Stimulated activated CD4-positive, alpha-beta T cell treated with anti-CD3 and anti-CD28 coated beads, Interleukin-12 subunit alpha, Interleukin-12 subunit beta, amount 100 ng/mL, for 24 hours (primary cell): ENCODE measurements around the gene PPP4R3C.
"Not testable (repeated sequence)": the region's sequence is repeated elsewhere in the genome, so short reads cannot be mapped to it uniquely, and the experiment has no call there.

Experiments used
- DNase-seq, 2 experiments: peaks; one replicate each; pipeline ENCODE4 v3.0.0-alpha.2; 2020; ENCODE audit warnings: low read depth in 2 of 2

The PPP4R3C gene

GRCh38 chrX:27463187-27463586 is at the start of gene PPP4R3C:
Gene PPP4R3C, minus strand, starts transcription at chrX:27463341. Its CDS starts 45 bp downstream, at chrX:27463296.
- DNase-seq: no peak

DNA sequence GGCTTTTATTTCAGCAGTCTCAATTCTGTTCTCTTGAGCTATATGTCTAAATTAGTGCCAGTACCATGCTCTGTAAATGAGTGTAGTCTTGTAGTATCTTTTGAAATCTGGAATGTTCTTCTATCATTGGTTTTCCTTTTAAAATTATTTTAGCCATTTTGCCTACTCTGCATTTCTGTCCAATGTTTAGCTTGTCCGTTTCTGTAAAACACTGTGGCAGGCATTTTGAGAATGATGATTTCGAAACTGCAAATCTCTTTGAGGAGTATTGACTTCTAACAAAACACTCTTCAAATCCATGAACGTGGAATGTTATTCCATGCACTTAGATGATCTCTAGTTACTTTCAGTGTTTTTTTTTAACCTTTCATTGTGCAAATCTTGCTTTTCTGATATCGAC is 28.3 kb upstream of the PPP4R3C start:
- no peak for DNase-seq

GRCh38 chrX:27466051-27466450 is 2.9 kb upstream of the PPP4R3C start:
- no peak for DNase-seq

DNA sequence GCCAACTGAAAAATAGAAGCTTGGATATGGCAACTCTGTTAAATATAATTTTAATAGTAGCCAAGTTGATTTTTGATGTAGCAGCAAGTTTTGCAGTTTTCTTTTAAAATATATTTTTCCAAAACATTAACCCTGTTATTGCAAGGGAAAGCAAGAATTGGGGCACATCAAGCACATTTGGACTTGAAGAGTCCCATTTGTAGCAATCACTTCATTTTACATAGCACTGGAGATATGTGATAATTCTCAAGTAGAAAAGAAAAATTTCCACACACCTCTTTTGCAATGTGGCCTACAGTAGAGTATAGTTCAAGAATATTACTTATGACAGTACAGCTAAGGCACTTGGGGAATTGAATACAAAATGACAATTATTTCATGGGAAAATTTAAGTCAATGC is 1.9 kb upstream of the PPP4R3C start:
- DNase-seq: no peak

- not testable (repeated sequence) for DNase-seq
Observed at GRCh38 chrX:27459129-27459528, 4.0 kb downstream of the PPP4R3C start.

DNA sequence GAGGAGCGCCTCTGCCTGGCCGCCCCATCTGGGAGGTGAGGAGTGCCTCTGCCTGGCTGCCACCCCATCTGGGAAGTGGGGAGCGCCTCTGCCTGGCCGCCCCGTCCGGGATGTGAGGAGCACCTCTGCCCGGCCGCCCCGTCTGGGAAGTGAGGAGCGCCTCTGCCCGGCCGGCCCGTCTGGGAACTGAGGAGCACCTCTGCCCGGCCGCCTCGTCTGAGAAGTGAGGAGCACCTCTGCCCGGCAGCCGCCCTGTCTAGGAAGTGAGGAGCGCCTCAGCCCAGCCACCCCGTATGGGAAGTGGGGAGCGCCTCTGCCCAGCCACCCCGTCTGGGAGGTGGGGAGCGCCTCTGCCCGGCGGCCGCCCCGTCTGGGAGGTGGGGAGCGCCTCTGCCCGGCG is 4.6 kb downstream of the PPP4R3C start:
- not testable (repeated sequence) for DNase-seq

DNA sequence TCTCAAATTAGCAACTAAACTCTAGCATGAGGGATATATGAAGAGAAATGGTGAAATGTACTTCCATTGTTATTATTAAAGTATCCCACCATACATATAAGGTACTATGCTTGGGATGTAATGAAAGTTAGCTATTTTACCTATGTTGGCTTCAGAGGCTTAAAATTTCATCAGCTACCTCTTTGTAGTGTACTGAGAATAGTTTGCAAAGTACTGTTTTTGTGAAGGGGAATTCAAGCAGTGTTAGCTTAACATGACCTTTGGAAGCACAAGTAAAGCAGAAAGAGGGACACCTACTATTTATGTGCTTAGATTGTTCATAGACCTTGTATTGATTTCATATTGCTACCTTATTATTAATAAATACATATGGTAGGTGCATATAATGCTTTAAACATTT is 11.8 kb downstream of the PPP4R3C start:
- DNase-seq: no peak

DNA sequence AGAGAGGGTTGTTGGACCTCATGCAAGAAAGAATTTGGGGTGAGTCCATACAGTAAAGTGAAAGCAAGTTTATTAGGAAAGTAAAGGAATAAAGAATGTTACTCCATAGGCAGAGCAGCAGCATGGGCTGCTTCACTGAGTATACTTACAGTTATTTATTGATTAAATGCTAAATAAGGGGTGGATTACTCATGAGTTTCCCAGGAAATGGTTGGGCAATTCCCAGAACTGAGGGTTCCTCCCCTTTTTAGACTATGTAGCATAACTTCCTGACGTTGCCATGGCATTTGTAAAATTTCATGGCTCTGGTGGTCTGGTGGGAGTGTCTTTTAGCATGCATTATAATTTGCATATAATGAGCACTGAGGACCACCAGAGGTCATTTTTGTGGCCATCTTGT is 16.7 kb downstream of the PPP4R3C start:
- DNase-seq: no peak

- no peak for DNase-seq
Observed at GRCh38 chrX:27445438-27445837, 17.7 kb downstream of the PPP4R3C start.

DNA sequence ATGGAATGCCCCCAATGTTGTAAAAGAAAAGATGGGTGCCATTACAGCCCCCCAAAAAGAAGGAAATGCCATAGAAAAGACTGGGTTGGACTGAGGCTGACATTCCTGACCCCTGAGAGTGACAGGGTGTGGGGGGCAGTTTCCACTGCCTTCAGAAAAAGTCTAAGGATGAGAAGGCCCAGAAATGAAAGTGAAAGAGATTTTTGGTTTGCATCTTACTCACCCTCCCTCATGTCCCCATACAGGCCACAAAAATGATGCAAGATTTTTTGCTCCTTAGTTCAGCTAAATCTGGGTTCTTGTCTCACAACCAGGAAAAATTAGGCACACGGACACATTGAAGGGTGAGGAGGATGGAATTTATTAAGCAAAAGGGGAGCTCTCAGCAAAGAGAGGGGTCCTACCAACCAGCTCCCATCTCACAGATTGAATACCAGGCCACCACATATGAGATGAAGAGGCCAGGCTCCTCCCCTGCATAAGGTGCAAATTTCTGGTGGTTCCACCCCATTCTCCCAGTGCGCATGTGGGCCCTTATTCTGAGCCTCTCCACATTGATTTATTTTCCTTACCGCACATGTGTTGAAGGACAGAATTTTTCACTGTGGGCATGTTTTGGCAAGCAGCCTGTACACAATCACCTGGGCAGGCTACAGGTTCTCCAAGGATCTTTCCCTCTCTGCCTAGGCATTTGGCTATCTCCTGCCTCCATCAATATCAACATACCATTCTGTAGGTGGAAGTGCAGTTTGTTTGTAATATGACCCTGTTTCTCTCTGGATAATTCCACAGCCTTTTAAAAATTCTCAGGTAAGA is 18.8 kb downstream of the PPP4R3C start:
- no peak for DNase-seq

GRCh38 chrX:27442392-27442791 is 20.7 kb downstream of the PPP4R3C start:
- not testable (repeated sequence) for DNase-seq

DNA sequence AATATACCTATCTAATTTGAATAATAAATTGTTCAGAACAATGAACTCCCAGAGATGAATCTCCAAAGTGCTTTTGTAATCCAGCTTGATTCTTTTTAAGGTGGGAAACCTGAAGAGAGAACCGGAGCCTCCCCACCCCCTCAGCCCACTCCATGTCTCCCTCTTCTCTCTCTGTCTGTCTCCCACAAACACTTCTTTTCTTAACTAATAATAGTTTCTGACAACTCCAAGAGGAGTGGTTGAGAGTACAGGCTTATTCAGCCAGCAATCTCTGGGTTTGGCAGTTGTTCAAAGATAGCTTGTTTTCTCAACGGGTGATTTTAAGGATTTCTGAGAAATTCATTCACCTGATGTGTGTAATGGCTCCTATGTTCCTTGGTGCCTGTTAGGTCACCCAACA is 23.4 kb downstream of the PPP4R3C start:
- no peak for DNase-seq

- DNase-seq: no peak
Observed at GRCh38 chrX:27438937-27439336, 24.2 kb downstream of the PPP4R3C start.

DNA sequence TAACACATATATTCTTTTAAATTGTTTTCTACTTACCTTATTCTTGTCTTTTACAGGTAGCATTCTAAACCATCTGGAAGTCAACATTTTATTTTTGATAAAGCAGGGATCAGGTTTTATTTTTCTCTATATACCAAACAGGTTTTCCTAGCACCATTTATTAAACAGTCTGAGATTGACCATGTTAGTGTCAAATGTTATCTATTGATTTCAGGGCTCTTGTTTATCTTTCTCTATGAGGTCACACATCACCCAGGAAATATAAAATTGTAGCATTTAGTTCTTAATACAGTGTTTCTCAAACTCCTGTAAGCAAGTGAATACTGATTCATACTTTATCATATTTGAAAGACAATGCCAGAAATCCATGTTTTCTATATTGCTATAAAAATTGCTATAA is 28.1 kb downstream of the PPP4R3C start:
- no peak for DNase-seq
